ENCODE data around the gene BOD1.

The BOD1 gene

DNA sequence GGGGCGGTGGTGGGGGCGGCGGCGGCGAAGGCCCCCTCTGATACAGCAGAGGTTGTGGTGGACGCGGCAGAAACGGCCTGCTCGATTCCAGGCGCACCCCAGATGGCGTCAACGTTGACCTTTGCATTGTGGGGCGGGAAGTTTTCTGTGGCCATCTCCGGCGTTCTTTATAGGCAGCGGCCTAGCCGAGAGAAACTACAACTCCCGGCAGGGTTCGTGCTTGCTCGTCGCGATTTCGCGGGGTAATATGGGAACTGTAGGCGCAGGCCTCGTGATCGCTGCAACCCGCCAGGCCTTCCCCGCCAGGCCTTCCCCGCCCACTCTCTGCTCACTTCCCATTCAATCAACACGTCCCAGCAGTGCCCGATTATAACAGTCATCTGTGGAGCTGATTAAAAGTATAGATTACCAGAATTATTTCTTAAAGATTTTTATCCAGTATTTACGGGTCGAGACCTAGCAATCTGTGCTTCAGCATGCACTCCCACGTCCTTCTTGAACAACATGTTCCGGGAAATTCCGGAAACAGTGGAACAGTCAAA lies at the start of gene BOD1:
Gene BOD1, minus strand, starts transcription at position 74 of the 542 bp plus-strand sequence. CDS start 214 bp downstream, outside the sequence.
- in situ Hi-C loops (cut with MboI; ENCODE audit: low sequenced_read_pairs): loop anchor here (5.0 to 25.0 kb wide), 2 partner anchors 356 to 696 kb away; no protein-coding TSS in a partner anchor

DNA sequence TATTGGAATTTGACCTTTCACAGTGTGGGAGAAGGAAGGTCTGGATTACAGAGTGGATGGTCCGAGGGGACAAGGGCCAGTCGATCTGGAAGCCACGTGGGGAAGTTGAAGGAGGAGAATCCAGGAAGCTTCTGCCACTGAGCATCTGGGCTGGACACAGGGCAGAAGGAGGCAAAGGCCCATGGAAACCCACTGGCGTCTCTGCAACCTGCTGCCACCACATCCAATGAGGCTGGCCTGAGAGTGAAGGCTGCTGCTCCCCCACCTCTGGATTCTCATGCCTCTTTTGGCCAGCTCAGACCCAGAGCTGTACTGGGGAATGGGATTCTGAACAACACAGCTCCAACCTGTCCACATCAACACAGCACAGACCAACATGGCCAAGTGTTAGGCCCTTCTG lies 48.9 kb upstream of the BOD1 start:
- in situ Hi-C loops (cut with MboI; ENCODE audit: low sequenced_read_pairs): no loop called here

DNA sequence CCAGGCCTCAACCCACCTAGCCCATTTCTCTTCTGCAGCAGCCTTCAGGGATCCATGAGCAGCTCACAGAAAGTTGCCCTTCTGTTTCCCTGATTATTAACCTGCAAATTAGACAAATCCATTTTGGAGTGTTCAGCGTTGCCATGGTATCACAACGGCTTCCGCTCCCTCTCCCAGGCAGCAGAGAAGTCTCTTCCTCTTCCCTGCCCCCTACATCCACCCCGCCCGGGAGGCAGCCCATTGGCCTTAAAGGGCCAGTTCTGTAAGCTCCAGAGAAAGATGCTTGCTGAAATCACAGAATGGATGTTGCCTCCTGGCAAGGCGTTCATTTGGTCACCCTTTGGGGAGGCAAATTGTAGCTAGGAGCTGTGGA lies 47.7 kb upstream of the BOD1 start:
- in situ Hi-C loops (cut with MboI; ENCODE audit: low sequenced_read_pairs): no loop called here

DNA sequence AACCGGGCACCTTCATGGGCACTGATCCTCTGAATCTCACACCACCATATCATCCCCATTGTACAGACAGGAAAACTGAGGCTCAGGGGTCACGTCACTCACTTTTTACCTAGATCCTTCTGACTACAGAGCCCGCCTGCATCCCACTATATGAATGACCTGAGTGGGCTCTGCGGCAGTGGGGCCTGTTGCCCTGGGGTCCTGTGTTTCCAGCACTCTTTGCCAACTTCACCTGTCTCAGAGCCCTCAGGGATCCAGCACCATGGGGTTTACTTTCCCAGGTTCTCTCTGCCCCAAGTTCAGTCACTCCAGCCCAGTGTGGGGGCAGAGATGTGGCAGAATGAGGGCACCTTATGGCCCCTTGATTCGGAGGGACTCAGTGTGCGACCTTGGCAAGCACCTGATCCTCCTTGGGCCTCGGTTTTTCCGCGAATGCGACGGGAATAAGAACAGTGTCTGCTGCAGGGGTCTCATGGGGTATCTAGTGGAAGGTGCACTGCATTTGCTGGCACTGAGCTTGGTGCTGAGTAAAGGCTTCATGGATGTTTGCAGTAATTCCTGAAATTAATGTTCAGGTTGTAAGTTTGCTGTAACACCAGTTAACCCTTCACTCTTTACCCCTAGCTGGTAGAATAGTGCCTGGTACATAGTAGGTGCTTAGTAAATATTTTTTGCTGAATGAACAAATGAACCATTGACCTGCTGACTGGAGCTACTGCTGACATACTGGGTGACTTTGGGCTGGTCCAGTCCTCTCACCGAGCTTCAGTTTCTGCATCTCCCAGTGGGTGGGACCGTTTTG lies 47.1 kb upstream of the BOD1 start:
- in situ Hi-C loops (cut with MboI; ENCODE audit: low sequenced_read_pairs): no loop called here

DNA sequence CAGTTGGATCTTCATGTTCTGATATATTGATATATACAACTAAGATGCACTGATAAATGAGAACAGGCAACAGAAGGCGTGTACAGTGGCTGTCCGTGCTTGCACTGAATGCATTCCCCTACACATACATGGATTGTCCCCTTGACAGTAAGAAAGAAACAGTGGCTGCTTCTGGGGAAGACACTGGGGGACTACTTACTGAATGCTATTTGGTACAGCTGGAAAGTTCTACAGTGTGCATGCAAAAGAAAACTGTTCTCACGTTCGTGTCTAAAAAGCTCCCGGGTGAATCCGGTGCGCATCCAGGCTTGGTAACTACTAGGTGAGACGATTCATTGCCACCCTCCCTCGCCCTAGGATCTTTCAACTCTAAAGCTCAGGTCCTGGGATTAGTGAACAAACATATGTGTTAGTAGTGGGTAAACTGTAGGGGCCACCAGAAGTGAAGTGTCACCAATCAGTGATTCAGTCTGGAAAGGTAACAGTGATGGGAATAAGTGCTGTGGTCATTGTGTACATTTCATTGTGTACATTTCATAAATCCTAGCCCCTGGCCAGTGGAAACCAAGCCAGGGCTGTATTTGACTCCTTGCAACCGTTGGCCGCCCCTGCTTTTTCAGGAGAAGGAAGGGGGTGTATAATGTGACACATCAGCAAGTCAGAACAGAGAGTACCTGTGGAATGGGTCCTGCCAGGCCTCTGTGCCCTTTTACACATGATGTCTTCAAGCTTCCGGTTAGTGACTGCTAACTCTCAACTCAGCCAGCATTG lies 46.3 kb upstream of the BOD1 start:
- in situ Hi-C loops (cut with MboI; ENCODE audit: low sequenced_read_pairs): no loop called here

DNA sequence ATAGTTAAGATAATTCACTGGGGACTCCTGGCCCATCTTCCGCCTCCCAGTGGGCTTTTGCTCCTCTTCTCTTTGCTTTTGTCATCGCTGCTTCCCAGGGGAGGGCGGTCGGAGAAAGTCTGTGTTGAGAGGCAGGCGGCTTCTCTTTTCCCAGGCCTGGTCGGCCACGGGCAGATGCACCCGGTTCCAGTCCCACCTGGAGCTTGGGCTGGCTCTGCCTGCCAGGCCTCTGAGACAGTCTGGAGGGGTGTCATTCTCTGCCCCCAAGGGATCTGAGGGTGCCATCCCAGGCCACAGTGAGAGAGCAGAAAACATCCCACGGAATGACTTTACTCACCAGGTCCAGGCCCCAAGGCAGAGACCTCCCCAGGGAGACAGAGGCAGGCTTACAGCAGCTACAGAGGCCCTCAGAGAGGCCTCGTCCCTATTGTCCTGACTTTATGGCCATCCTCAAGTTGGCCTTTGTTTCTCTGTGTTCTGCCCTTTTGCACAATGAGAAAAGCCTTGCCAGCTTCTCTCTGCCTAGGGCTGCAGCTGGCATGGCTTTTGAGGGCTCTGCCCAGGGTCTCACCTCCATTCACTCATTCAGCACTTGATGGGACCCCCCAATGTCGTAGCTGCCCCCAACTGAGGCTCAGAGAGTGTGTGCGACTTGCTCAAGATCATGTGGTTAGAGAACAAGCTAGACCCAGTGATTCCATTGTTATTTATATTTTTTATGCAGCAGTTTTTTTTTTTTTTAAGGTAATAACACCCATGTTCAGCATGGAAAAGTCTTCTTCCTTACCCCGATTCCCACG lies 44.2 kb upstream of the BOD1 start:
- in situ Hi-C loops (cut with MboI; ENCODE audit: low sequenced_read_pairs): no loop called here

DNA sequence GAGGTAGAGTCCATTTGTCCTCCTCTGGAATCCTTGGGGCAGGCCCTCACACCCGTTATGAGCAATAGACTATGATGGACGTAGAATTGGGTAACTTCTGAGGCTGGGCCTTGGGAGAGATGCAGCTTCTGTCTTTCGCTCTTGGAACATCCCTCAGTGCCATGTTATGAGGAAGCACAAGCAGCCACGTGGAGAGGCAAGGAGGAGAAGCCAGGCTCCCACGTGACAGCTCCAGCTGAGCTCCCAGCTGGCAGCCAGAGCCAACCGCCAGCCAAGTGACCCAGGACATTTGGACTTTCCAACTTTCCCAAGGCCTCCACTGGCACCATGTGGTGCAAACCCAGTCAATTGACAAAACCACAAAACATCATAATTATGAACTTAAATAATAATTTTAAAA lies 43.0 kb upstream of the BOD1 start:
- in situ Hi-C loops (cut with MboI; ENCODE audit: low sequenced_read_pairs): no loop called here

DNA sequence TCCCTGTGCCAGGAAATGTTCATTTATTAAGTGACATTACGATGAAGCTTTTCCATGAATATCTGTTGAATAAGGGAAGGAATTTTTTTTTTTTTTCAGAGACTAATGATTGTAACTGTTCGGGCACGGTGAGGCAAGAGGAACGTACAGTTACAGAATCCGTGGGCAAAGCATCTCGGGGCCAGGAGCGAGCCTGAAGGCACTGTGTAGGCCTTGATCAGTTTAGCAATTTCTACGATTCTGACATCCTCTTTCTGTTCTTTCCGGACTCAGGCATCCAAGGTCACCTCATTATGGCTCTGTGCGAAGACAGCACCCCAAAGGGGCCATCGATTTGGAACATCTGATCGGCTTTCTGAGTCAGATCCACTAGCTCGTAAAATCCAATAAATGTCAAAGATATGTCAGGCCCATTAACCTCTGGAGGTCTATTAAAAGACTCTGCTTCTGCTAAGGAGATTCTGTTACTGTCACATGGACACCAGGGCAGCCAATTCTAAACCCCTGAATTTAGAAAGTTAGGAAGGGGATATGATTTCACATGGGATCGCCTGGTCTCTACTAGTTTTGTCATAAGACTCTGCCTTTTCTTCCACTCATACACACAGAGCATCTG lies 41.4 kb upstream of the BOD1 start:
- in situ Hi-C loops (cut with MboI; ENCODE audit: low sequenced_read_pairs): no loop called here

DNA sequence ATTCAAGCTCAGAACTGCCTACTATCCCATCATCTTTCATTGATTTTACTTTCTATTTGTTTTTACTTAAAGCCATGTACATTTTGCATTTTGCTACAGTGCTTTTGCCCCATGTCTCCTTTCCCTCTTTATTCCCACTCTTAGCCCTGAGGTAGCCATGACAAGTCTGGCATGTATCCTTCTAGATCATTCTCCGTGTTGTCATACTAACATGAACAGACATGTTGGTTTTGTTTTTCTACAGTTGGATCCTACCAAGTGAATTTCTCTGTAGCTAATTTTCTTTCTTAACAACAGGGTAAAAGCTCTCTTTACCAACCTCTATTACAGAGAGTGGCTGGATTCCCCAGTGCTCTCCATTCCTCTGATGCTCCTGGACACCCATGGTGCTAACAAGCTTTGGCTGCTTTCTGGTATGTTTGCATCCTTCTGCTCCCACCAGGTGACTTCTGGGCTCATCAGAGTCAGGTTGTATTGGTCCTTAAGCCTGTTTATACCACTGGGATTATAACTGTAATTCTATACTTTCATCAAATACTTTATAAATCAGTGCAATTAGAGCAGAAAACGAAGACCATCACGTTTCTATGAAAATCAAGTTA lies 38.8 kb upstream of the BOD1 start:
- in situ Hi-C loops (cut with MboI; ENCODE audit: low sequenced_read_pairs): no loop called here

DNA sequence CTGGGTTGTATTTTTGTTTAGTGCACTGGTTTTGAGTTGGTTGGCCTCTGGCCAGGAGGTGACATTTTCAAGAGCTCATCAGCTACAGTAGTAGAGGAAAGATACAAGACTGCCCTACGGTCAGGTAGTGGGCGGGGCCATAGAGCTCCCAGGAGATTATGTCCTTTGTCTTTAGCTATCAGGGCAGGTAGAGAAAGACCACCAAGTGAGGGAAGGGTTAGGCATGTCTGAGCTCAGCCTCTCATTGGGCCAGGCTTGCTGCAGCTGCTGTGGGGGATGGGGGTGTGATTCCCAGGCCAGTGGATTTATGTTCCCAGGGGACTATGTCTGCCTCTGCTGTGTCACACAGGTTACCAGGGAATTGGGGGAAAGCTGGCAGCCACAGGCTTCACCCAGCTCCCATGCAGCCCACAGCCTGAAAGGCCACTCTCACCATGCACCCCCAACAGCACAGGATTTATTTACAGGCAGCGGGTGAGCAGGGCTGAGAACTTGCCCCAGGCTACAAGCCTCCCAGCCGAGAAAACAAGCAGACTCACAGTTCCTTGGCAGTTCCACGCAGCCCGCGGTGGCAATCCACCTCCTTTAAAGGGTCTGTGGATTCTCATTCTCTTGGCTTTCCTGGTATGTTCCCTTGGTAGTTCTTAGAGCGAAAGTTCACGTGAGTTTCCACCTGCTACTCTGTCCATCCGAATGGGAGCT lies 37.5 kb upstream of the BOD1 start:
- in situ Hi-C loops (cut with MboI; ENCODE audit: low sequenced_read_pairs): no loop called here

DNA sequence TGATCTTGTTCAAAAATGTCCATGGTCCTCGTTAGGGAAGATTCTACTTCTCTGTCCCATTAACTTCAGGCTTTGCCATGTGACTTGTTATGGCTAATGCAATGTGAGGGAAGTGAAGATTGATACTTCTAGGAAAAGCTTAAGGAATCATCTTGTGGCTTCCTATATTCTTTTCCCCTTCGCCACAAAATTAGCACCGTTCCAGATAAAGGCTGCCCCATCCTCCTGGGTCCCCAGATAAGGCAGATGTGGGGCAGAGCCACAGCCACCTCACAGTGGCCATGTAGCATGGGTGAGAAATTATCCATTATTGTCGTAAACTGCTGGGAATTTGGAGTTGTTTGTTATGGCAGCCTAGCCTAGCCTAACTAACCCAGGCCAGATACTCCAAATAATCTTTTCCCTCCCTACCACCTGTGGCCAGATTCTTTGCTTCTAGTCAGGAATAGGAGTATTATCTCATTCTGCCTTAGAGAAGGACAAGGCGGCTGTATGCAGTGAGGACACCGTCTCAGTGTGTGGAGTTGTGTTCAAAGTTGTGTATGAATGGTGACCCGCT lies 31.9 kb upstream of the BOD1 start:
- in situ Hi-C loops (cut with MboI; ENCODE audit: low sequenced_read_pairs): no loop called here

DNA sequence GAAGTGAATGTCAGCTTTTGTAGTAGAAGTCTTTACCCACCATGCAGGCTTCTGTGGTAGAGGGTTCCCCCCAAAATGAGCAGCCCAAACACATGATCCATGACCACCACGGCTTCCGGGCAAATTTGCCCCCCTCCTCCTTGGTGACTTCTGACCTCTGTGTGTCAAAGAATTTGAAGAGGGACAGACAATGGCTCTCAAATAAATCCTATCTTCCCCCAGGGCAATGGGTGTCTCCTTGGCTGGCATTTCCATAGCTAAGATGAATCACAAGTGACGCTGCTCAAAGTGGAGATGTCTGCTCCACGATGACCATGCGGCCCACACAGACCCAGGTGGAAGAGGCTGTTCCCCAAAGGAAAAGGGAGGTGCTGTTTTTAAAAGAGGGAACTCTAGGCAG lies 30.2 kb upstream of the BOD1 start:
- in situ Hi-C loops (cut with MboI; ENCODE audit: low sequenced_read_pairs): no loop called here

DNA sequence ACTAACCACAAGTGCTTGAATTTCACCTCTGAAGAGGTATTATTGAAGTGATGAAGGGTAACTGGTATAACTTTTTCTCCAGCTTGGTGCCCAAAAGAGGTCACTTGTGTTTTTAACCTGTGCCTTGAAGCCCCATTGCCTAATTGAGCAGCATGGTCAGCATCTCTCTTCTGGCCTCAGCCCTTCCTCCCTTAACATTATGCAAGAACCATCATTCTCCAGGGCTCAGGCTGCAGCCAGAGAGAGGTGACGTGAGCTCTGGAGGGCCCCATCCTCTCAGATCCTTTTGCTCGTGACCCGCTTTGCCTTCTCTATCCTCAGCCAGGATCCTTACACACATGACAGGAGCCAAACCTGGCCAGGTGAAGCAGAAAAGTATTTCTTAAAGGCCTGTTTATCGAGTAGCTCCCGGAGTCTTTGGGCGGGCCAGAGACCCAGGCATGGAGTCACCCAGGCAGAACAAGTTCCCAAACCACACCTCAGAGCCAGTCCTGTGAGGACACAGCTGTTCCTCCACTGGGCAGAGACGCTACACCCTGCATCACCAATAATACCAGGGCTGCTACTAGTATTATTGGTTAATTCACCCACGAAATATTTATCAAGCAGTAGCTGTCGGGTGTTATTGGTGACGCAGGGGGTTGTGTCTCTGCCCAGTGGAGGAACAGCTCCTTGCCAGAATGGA lies 29.6 kb upstream of the BOD1 start:
- in situ Hi-C loops (cut with MboI; ENCODE audit: low sequenced_read_pairs): no loop called here

DNA sequence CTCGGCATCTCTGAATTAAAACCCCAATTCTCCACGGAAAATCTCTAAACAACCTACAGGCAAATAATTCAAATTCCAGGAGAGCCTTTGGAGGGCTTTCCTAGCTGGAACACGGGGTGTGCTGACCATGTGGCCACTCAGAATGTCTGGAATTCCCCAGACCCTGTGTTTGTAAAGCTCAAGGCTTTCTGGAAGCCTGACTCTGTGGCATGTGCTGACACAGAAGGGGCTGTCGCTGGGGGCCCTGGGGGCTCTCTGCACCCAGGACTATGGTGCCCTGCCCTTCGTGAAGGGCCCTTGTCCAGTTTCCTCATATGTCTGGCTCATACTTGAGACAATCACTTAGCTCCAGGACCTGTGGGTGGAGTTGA lies 29.0 kb upstream of the BOD1 start:
- in situ Hi-C loops (cut with MboI; ENCODE audit: low sequenced_read_pairs): no loop called here

DNA sequence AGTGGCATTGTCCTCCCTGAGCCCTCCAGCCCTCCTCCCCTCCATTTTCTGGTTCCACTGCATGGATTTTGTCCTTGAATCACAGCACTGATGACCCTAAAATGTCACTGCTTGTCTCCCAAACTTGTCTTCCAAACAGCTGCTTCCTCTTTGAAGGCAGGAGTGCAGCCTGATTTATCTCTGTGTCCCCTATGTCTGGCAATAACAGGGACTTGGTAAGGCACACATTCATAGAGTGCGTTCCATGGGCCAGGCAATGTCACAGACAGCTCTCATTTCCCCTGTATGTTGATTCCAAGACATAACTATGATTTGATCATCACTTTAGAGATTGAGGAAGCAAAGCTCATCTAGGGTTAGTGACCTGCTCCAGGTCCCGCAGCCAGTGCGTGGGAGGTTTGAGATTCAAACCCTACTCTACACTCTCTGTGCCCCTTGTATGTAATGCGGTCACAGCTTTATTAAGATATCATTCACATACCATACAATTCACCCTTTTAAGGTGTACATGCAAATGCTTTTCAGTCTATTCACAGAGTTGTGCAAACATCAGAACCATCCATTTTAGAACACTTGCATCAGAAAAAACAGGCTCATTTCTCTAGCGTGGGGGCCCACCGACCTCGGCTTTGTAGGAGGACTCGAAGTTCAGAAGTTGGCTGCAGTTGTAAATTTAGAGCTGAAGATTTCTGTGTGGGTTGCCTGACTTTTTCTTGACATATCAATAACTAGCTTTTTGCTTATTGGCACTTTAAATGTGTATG lies 28.4 kb upstream of the BOD1 start:
- in situ Hi-C loops (cut with MboI; ENCODE audit: low sequenced_read_pairs): no loop called here

DNA sequence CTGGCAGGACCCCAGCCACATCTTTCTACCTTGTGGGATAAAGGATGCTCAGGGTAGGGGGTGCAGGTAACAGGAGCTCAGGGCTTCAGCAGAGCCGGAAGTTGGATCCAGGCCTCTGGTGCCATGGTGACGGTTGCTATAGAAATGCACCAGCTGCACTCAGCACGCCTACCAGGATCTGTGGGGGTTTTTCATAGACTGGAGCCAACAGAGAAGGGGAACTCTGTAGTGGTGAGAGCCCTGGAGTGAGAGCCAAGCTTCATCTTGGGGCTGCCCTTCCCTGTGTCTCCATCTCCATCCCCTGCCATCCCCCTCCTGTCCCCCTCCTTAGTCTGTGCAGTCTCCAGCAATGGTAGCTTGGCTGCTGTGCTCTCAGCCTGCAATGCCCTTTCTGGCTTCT lies 27.5 kb upstream of the BOD1 start:
- in situ Hi-C loops (cut with MboI; ENCODE audit: low sequenced_read_pairs): no loop called here

DNA sequence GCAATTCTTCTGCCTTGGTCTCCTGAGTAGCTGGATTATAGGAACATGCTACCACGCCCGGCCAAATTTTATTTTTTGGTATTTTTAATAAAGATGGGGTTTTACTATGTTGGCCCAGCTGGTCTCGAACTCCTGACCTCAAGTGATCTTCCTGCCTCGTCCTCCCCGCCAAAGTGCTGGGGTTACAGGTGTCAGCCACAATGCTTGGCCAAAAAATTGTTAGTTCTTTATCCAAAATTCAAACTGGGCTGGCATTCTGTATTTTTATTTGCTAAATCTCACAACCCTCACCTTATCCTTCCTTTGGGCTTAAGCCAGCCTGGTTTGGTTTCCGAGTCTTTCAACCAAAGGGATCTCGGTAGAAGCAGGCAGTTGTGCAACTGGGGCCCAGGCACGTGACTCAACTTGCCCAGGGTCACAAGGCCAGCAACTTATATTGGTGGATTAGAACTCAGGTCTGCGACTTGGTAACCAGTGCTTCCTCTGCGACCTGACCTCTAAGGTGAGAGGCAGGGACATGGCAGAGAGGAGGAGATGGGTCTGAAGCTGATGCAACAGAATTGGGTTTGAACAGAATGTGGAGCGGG lies 26.5 kb upstream of the BOD1 start:
- in situ Hi-C loops (cut with MboI; ENCODE audit: low sequenced_read_pairs): no loop called here

Measured in HL-60/S4 treated with retinoic acid at 250 ng/mL for 4 days and 3 days (cell line).